Measurements from ENCODE around the gene PJVK. TPM values are rescaled to one million over a fixed set of nuclear protein-coding genes. Genes with fewer than 3 reads are reported as not detected.

PJVK gene
- total RNA-seq, 1 donor from 2014 or later: 2.0 TPM

DNA sequence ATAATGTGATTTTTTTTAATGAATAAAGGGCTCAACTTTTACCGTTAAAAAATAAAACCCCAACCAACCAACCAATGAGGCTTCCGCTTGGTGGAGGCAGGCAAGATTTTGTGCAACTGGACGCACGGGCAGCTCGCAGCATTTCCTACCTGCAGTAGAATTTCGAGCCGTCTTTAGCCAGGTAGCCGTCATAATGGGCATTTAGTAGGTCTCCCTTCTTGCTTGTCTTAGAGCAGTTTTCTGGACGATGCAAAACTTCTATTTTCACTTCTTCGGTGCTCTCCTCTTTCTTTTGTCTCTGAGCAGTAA lies 26.9 kb downstream of the PJVK start:
- Mint-ChIP-seq H3K27me3 (ENCODE audit: unreplicated experiment) (peaks cover 13% of the 10 kb centered on the region), H3K4me1 (ENCODE audit: low read depth, unreplicated experiment) (peaks cover 15% of the 10 kb centered on the region), H3K9me3 (ENCODE audit: unreplicated experiment) (peaks cover 5% of the 10 kb centered on the region), H3K4me3 (ENCODE audit: unreplicated experiment) (peak overlapping the region; percentile 95), H3K27ac (ENCODE audit: unreplicated experiment) (peak overlapping the region; percentile 100), H3K36me3 (ENCODE audit: unreplicated experiment) (no peaks in the 10 kb centered on the region)
- no peak for DNase-seq
- TF ChIP-seq, protein P1, sequence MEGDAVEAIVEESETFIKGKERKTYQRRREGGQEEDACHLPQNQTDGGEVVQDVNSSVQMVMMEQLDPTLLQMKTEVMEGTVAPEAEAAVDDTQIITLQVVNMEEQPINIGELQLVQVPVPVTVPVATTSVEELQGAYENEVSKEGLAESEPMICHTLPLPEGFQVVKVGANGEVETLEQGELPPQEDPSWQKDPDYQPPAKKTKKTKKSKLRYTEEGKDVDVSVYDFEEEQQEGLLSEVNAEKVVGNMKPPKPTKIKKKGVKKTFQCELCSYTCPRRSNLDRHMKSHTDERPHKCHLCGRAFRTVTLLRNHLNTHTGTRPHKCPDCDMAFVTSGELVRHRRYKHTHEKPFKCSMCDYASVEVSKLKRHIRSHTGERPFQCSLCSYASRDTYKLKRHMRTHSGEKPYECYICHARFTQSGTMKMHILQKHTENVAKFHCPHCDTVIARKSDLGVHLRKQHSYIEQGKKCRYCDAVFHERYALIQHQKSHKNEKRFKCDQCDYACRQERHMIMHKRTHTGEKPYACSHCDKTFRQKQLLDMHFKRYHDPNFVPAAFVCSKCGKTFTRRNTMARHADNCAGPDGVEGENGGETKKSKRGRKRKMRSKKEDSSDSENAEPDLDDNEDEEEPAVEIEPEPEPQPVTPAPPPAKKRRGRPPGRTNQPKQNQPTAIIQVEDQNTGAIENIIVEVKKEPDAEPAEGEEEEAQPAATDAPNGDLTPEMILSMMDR (IDR thresholded peaks at IDR 0.05; ENCODE audit: partially characterized antibody, unreplicated experiment): no peak

DNA sequence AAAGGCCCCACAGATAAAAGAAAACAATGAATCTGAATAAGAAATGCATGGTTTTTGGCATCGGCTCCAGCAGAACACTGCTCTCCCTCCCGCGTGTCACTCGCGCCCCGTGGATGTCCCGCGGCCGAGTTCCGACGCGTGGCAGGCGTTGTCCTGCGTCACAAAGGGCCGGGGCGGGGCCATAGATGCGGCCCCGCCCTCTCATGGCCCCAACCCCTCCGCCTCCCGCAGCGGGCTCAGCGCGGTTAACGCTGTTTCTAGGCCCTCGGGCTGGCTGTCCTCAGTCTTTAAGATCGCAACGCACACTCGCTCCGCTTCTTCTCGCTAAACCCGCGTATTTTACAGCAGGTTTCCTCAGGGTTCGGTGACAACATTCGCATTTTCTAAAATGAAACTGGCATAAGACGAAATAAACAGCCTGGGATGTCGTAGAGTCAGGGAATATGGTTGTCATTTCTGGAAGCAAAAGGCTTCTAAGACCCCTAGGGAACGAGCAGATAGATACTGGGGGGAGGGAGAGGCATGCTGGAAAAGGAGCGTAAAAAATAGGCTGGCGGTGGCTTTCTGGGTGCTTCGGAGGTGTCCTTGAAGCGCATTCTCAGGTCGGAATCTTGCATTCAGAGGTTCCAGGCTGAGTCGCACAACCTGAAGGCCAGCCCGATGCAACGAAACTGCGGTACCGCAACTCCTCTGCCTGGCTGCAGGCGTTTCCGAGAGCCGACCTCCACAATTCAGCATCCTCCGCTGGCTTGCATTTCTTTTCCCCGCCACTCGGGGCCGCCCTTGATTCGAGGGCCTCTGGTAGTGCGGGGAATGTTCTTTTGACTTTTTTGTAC lies 27.5 kb downstream of the PJVK start, which contains the start of gene FKBP7:
TSS of gene FKBP7 (minus strand) at position 162 of the 836 bp plus-strand sequence. CDS start at position 61, 101 bp downstream.
- peaks cover 5% of the 10 kb centered on the region for H3K9me3 Mint-ChIP-seq (ENCODE audit: unreplicated experiment)
- H3K36me3 Mint-ChIP-seq (ENCODE audit: unreplicated experiment): no peaks in the 10 kb centered on the region
- DNase-seq: peak; percentile 89
- peak within 1 kb of the TSS; percentile 95 for H3K4me3 Mint-ChIP-seq (ENCODE audit: unreplicated experiment)
- H3K27ac Mint-ChIP-seq (ENCODE audit: unreplicated experiment): peak within 1 kb of the TSS; percentile 100
- peaks cover 13% of the 10 kb centered on the region for H3K27me3 Mint-ChIP-seq (ENCODE audit: unreplicated experiment)
- H3K4me1 Mint-ChIP-seq (ENCODE audit: low read depth, unreplicated experiment): peaks cover 13% of the 10 kb centered on the region
- TF ChIP-seq, protein P1 (IDR thresholded peaks at IDR 0.05; ENCODE audit: partially characterized antibody, unreplicated experiment): peak; percentile 70

DNA sequence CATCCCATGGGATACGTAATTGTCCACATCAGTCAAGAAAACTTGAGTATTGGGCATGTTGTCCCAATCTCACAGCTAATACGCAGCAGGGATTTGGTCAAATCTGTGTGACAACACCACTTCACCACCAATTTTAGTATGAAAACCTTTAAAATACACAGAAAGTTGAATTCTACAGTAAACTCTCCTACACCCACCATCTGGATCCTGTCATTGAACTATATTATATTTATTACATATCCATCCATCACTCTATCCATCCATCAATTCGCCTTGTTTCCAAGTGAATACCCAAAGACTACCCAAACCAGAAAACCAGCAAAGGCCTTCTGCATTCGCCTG lies 28.1 kb downstream of the PJVK start:
- Mint-ChIP-seq H3K27me3 (ENCODE audit: unreplicated experiment) (peaks cover 13% of the 10 kb centered on the region), H3K36me3 (ENCODE audit: unreplicated experiment) (no peaks in the 10 kb centered on the region), H3K4me3 (ENCODE audit: unreplicated experiment) (peak overlapping the region; percentile 95), H3K4me1 (ENCODE audit: low read depth, unreplicated experiment) (peaks cover 14% of the 10 kb centered on the region), H3K27ac (ENCODE audit: unreplicated experiment) (peak overlapping the region; percentile 100), H3K9me3 (ENCODE audit: unreplicated experiment) (peaks cover 5% of the 10 kb centered on the region)
- TF ChIP-seq, protein P1 (IDR thresholded peaks at IDR 0.05; ENCODE audit: partially characterized antibody, unreplicated experiment): no peak
- no peak for DNase-seq

DNA sequence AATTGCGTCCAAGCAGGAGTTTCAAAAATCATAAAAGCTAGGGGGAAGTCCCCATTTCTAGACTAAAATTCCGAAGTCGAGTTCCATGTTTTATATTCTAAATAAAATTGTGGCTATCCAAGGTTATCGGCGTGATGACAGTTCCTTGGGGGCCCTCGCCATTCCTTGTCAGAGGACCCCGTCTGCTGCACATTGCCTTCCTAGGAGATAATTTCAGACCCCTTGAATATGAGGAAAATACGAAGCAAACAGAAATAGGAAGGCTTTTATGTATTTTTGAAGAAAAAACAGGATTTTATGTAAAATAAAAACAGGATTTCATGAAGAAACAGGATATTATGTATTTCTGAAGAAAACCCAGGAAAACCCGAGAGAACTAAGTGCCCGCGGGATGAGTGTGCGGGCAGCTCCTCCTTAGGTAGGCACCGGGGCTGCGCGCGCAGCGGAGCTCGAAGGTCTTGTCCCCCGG lies 28.6 kb downstream of the PJVK start:
- no peak for DNase-seq
- H3K4me3 Mint-ChIP-seq (ENCODE audit: unreplicated experiment): peak overlapping the region; percentile 95
- H3K27me3 Mint-ChIP-seq (ENCODE audit: unreplicated experiment): peaks cover 13% of the 10 kb centered on the region
- peaks cover 5% of the 10 kb centered on the region for H3K9me3 Mint-ChIP-seq (ENCODE audit: unreplicated experiment)
- TF ChIP-seq, protein P1 (IDR thresholded peaks at IDR 0.05; ENCODE audit: partially characterized antibody, unreplicated experiment): no peak
- H3K27ac Mint-ChIP-seq (ENCODE audit: unreplicated experiment): peak overlapping the region; percentile 100
- H3K4me1 Mint-ChIP-seq (ENCODE audit: low read depth, unreplicated experiment): peaks cover 19% of the 10 kb centered on the region
- H3K36me3 Mint-ChIP-seq (ENCODE audit: unreplicated experiment): no peaks in the 10 kb centered on the region

Data from glutamatergic neuron (in vitro differentiated cells).